ENCODE results near the gene CHST11.
A peak's percentile ranks its signal among the peaks of the same experiment; 100 is the strongest.

Gene CHST11

DNA sequence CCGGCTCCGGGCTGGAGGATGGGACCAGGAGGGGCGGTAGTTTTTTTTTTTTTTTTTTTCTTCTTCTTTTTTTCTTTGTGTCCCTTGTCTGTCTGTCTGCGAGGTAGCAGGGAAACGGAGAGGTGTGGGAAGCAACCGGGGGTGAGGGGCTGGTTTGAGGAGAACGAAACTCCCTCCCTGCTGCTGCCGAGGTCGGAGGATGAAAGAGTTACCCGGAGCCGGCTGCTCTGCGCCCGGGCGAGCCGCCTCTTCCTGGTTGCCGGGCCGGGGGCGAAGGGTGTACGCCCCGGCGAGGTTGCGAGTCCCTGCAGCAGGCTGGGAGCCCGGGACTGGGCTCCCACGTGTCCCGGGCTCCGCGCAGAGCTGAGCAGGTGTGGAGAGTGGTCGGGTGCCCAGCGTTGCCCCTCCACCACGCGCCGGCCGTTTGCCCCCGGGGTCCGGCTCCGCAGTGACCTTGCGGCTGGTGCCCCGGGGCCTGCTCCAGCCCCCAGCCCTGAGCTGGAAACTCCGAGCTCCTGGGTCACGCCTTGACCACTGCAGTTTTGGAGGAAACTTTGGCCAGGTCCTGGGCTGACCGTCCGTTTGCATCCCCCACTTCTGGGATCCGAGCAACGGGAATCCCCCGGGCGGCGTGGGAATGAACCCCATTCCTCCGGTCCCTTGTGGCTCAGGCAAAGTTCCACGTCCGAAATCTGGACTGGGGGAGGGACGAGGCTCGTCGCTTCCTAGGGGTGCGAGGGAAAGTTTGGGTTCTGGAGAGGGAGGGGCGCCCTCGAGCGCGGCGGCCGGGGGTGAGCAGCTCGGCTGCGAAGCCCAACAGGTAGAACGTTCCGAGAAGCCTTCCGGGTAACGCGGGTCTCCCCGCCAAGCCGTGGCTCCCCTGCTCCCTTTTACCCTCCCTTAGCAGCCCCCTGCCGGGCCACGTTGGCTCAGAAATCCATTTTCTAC, 1.3 kb downstream of the CHST11 start:
- peaks cover 34 to 36% of the 10 kb centered on the region in 2 donors for H3K4me1 Mint-ChIP-seq (ENCODE audit: low read depth in 2 of 2)
- peaks cover 38% of the 10 kb centered on the region for H3K36me3 Mint-ChIP-seq (ENCODE audit: insufficient read depth)
- no peaks in the 10 kb centered on the region for H3K9me3 Mint-ChIP-seq
- peak; percentile 37 for ATAC-seq (replicated peaks)
- peak overlapping the region; percentile 91 to 97 for H3K27ac Mint-ChIP-seq
- DNase-seq = peak; percentile 37 to 44 (median 39)
- H3K4me3 Mint-ChIP-seq = peak overlapping the region; percentile 93 to 100
- H3K27me3 Mint-ChIP-seq = no peaks in the 10 kb centered on the region

DNA sequence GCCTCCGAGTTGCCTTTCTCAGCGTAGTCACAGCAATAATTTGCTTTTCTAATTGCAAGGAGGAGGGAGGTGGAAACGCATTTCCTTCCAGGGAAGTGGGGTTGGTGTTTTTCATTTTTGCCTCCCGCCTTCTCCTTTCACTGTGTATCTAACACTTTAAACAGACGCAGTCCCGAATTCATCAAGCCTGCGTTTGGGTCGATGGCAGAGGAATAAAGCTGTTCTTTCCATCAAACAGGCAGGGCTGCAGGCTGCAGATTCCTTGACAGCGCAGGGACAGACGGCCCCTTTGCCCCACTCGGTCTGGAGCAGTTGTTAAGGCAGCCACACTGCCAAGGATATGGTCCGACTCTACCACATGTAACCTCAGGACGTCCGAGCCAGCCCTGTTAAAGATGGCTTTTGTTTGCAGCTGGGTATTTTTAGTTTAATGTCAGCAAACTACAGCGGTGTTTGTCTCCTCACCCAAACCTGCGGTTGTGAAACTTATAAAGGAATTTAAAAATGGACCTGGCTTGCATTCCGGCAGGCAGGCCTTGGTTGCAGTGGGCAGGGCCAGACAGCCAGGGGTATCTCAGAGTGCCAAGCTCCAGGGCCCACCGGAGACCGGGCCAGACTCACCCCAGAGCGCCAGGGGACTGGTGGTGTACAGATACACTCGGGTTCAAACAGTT, 2.1 kb downstream of the CHST11 start:
- Mint-ChIP-seq H3K4me3 (peak overlapping the region; percentile 93 to 100), H3K36me3 (ENCODE audit: insufficient read depth) (peaks cover 38% of the 10 kb centered on the region), H3K27me3 (no peaks in the 10 kb centered on the region), H3K27ac (peak overlapping the region; percentile 91 to 97), H3K4me1 (ENCODE audit: low read depth in 2 of 2) (peaks cover 41 to 43% of the 10 kb centered on the region in 2 donors), H3K9me3 (no peaks in the 10 kb centered on the region)
- ATAC-seq (replicated peaks) (no peak), DNase-seq (no peak)

DNA sequence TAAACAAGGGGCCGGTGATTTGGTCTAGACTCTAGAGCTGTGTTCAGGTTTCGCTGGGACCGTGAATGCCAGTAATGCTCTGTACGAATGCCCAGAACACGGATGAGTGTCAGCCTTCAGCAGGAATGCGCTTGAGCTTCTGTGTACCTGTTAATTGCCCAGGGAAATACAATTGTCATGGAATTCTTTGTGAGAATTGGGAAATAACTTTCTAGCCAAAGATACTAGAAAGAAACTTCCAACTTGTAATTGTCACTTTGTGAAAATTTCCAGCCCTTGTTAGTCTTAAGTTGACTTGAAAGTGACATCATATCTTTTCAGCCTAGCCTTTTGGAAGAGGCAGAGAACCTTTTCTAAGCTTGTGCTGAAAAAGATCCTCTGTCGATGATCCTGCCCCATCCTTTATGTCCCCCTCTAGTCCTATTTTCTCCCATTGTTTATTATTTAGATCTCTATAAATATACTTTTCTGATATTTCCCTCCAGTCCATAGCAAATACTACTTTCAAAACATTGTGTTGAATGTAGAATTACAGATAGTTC, 2.7 kb downstream of the CHST11 start:
- no peaks in the 10 kb centered on the region for H3K27me3 Mint-ChIP-seq
- ATAC-seq (replicated peaks) = no peak
- peaks cover 42% of the 10 kb centered on the region for H3K36me3 Mint-ChIP-seq (ENCODE audit: insufficient read depth)
- peak overlapping the region; percentile 93 to 100 for H3K4me3 Mint-ChIP-seq
- DNase-seq = no peak
- H3K9me3 Mint-ChIP-seq = no peaks in the 10 kb centered on the region
- H3K27ac Mint-ChIP-seq = peak overlapping the region; percentile 91 to 97
- H3K4me1 Mint-ChIP-seq (ENCODE audit: low read depth in 2 of 2) = peaks cover 44 to 46% of the 10 kb centered on the region in 2 donors

DNA sequence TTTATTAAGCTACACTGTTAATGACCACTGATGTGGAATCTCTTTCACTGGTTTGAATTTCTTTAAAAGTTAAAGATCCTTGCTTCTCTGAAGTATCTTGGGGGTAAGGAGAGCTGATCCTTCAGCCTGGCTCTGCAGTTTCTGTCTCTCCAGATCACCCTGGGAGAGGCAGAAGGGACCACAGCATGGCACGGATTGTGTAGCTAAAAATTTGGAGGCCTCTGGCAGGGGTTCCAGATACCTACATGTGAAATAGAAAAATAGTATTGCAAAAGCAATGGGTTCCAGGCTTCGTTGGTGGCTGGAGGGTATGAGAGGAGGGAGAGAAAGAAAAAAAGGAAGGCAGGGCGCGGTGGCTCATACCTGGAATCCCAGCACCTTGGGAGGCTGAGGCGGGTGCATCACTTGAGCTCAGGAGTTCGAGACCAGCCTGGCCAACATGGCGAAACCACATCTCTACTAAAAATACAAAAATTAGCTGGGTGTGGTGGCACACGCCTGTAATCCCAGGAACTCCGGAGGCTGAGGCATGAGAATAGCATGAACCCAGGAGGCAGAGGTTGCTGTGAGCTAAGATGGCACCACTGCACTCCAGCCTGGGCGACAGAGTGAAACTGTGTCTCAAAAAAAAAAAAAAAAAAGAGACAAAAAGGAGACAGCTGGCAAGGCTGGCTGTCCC, 3.4 kb downstream of the CHST11 start:
- ATAC-seq (replicated peaks) = no peak
- H3K9me3 Mint-ChIP-seq = no peaks in the 10 kb centered on the region
- no peak for DNase-seq
- no peaks in the 10 kb centered on the region for H3K27me3 Mint-ChIP-seq
- peaks cover 48 to 53% of the 10 kb centered on the region in 2 donors for H3K4me1 Mint-ChIP-seq (ENCODE audit: low read depth in 2 of 2)
- peak overlapping the region; percentile 93 to 100 for H3K4me3 Mint-ChIP-seq
- H3K36me3 Mint-ChIP-seq (ENCODE audit: insufficient read depth) = peaks cover 44% of the 10 kb centered on the region
- peak overlapping the region; percentile 91 to 97 for H3K27ac Mint-ChIP-seq

DNA sequence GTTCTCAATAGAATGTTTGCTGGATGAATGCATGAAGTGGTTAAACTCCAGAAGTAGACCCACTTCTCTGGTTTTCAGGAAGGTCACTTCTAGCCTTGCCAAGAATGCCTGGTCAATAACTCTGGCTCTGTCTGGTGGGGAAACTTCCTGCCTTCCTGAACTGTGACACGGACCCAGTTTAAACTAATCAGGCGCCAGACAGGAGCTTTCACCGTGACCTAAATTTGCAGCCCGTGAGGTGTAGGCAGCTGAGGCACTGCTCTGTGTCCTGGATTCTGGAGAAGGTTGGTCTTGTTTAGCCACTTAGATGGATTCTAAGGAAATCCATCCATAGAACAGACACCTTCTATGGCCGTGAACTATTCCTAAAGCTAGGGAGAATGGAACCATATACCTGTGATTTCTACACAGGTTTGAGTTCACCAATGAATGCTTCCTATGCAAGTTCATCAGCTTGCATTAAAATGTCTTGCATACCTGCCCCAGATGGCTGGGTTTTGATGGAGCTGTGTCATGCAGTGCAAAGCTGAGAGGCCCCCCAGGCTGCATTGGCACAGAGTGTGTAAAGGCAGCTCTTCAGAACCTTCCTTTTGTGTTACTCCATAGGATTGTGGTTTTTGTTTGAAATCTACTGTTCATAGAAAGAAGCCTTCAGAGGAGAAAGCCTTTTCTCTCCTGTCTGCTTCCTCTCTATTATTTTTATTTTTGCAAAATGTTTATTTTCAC, 4.4 kb downstream of the CHST11 start:
- no peak for DNase-seq
- no peaks in the 10 kb centered on the region for H3K27me3 Mint-ChIP-seq
- H3K27ac Mint-ChIP-seq = peak overlapping the region; percentile 91 to 97
- peak overlapping the region; percentile 93 to 100 for H3K4me3 Mint-ChIP-seq
- H3K36me3 Mint-ChIP-seq (ENCODE audit: insufficient read depth) = peaks cover 43% of the 10 kb centered on the region
- peak; percentile 18 for ATAC-seq (replicated peaks)
- H3K9me3 Mint-ChIP-seq = no peaks in the 10 kb centered on the region
- H3K4me1 Mint-ChIP-seq (ENCODE audit: low read depth in 2 of 2) = peaks cover 45 to 55% of the 10 kb centered on the region in 2 donors

DNA sequence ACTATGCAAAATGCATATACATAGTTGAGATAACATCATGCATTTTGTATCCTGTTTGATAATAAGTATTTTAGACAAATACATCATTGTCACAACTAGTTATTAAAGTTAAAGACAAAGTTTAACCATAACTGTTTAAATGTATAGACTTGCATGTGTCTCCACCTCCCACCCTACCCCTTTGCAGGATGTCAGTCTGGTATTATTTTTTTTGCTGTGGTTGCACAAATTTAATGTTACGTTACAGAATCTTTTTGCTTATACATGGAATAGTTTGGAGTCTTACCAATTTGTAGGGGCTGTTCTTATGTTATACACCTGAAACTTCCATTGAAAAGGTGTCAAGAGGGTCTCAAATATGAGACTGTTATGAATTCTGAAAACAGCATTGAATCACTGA, 5.6 kb downstream of the CHST11 start:
- H3K9me3 Mint-ChIP-seq = no peaks in the 10 kb centered on the region
- peak overlapping the region; percentile 93 to 100 for H3K4me3 Mint-ChIP-seq
- ATAC-seq (replicated peaks) (no peak), DNase-seq (no peak)
- no peaks in the 10 kb centered on the region for H3K27me3 Mint-ChIP-seq
- H3K27ac Mint-ChIP-seq = peak overlapping the region; percentile 89 to 91
- H3K4me1 Mint-ChIP-seq (ENCODE audit: low read depth in 2 of 2) = peaks cover 49 to 61% of the 10 kb centered on the region in 2 donors
- H3K36me3 Mint-ChIP-seq (ENCODE audit: insufficient read depth) = peaks cover 33% of the 10 kb centered on the region

DNA sequence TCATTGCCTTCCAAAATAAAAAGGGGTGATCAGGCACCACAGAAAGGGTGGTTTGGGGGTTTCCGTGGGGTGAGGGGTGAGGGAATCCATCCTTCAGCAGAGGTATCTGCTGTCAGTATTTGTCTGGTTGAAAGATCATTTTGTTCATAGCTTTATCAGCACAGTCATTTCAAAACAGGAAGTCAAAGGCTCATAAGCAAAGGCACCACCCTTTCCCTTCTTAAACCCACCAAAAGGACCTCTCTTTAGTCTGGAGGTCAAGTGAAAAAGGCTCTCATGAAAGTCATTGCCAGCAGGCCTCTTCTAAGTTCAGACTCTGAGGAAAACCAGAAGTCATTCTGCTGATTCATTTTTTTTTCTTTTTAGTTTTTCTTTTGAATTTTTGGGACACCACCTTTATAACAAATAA, 6.2 kb downstream of the CHST11 start:
- DNase-seq (peak in 1 of 3 experiments; percentile 43), ATAC-seq (replicated peaks) (peak; percentile 51)
- Mint-ChIP-seq H3K4me1 (ENCODE audit: low read depth in 2 of 2) (peaks cover 54 to 67% of the 10 kb centered on the region in 2 donors), H3K4me3 (peak overlapping the region; percentile 93 to 100), H3K36me3 (ENCODE audit: insufficient read depth) (peaks cover 28% of the 10 kb centered on the region), H3K27ac (peak overlapping the region; percentile 89 to 91), H3K27me3 (no peaks in the 10 kb centered on the region), H3K9me3 (no peaks in the 10 kb centered on the region)

DNA sequence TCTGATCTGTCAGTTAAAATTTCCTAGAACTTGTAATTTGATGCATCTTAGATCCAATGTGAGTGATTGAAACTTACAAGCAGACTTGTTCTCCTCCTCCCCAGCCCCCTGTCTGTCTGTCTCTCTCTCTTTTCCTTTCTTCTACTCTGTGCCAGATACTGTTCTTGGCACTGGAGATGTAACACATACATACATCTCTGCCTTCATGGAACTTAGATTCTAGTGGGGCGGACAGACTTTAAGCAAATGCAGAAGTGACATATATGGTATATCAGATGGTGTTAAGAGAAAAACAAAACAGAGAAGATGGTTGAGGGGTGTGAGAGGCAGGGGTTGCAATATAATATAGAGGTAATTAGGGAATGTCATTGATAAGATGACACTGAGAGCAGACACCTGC, 6.6 kb downstream of the CHST11 start:
- peaks cover 24% of the 10 kb centered on the region for H3K36me3 Mint-ChIP-seq (ENCODE audit: insufficient read depth)
- H3K27ac Mint-ChIP-seq = peak overlapping the region; percentile 89 to 91
- H3K9me3 Mint-ChIP-seq = no peaks in the 10 kb centered on the region
- DNase-seq (no peak), ATAC-seq (replicated peaks) (no peak)
- H3K27me3 Mint-ChIP-seq = no peaks in the 10 kb centered on the region
- H3K4me1 Mint-ChIP-seq (ENCODE audit: low read depth in 2 of 2) = peaks cover 56 to 70% of the 10 kb centered on the region in 2 donors
- H3K4me3 Mint-ChIP-seq = peak overlapping the region; percentile 93 to 100

DNA sequence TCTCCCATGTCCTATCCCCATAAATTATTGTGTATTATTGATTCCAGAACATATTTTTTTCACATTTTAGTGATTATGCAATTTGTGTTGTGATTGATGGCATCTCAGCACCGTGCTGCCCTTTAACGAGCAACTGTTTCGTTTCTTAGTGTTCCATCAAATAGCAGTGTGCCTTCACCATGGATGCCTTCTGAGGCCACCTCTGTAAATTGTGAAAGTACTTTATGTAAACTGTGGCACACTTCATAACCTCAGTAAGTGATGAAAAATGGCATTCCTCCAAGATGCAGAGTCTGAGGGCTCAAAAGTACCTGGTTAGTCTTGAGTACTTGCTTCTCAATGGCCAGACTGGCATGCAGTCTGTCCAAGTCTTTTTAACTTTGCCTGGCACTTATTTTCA, 8.2 kb downstream of the CHST11 start:
- Mint-ChIP-seq H3K27me3 (no peaks in the 10 kb centered on the region), H3K9me3 (no peaks in the 10 kb centered on the region), H3K27ac (peak overlapping the region; percentile 89 to 91), H3K36me3 (ENCODE audit: insufficient read depth) (peaks cover 16% of the 10 kb centered on the region), H3K4me3 (peak overlapping the region; percentile 41 to 100), H3K4me1 (ENCODE audit: low read depth in 2 of 2) (peaks cover 65 to 69% of the 10 kb centered on the region in 2 donors)
- ATAC-seq (replicated peaks) = no peak
- no peak for DNase-seq

DNA sequence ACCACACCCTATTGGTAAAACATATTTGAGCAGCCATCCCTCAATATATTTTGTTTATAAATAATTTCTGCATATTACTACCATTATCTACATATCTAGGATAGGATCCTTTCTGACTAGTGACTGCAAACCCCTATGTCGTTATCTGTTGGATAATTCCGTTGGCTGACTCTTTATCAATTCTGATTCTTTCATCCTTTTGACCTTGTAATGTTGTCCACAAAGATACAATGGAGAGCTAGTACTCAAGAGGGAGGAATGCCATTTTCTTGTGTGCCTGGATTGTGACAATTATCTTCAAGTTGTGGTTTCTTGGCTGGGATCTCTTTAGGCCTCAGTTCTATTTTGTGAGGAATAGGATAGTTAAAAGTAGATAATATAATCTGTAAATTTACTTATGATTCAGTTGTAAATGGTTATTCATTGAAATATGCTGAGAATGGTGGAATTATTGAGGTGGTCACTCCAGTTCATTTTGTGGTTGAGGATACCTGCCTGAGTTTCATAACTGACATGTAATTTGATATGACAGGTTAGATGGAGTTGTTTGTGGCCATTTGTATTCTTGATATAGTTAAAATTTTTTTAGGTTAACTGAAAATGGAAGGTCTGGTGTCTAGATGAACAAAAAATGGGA, 10.1 kb downstream of the CHST11 start:
- no peaks in the 10 kb centered on the region for H3K9me3 Mint-ChIP-seq
- DNase-seq (no peak), ATAC-seq (replicated peaks) (no peak)
- peak overlapping the region; percentile 89 to 91 for H3K27ac Mint-ChIP-seq
- H3K4me1 Mint-ChIP-seq (ENCODE audit: low read depth in 2 of 2) = peaks cover 71 to 75% of the 10 kb centered on the region in 2 donors
- no peaks in the 10 kb centered on the region for H3K27me3 Mint-ChIP-seq
- H3K36me3 Mint-ChIP-seq (ENCODE audit: insufficient read depth) = peaks cover 11% of the 10 kb centered on the region
- peak overlapping the region; percentile 50 to 70 for H3K4me3 Mint-ChIP-seq

DNA sequence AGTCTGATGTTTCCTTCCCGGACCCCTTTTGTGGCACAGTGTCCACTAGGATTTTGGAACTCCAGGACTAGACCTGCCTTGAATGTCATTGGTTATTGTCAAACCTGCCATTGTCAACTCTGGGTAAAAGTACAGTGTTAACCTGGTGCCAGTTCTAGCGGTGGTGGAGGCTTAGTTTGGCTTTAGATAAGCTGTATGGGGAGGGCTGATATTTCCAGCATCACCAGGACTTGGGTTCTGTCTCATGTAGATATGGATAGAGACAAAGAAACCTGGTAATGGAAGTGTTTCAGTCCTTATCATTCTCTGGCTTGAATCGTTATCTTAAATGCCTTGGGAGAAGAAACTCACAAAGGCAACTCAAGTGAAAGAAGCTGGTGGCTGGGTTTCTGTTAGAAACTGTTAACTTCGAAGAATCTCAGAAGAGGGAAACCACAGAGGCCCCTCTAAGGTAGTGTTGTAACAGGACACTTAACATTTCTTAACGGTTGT, 10.6 kb downstream of the CHST11 start:
- Mint-ChIP-seq H3K9me3 (no peaks in the 10 kb centered on the region), H3K27ac (peak overlapping the region; percentile 89 to 91), H3K36me3 (ENCODE audit: insufficient read depth) (peaks cover 9% of the 10 kb centered on the region), H3K4me3 (peak overlapping the region; percentile 50 to 70), H3K27me3 (no peaks in the 10 kb centered on the region), H3K4me1 (ENCODE audit: low read depth in 2 of 2) (peaks cover 71 to 77% of the 10 kb centered on the region in 2 donors)
- ATAC-seq (replicated peaks) (peak; percentile 20), DNase-seq (no peak)

DNA sequence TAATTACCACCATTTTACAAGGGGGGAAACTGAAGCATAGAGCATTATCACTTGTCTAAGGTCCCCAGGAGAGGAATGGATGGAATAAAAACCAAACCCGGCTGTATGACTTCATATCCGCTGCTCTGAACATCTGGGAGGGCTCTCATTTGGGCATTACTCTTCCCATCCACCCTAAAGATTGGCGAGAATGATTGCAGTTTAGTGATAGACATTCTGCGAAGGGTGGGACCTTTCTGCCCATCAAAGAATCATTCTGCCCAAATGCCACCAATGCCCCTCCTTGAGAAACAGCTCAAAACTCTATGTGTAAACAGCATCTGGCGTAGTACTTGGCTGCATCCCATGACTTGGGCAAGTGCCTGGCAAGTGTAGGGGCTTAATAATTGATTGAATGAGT, 11.6 kb downstream of the CHST11 start:
- H3K4me1 Mint-ChIP-seq (ENCODE audit: low read depth in 2 of 2) = peaks cover 75 to 78% of the 10 kb centered on the region in 2 donors
- peak overlapping the region in 1 of 2 donors; percentile 70 for H3K4me3 Mint-ChIP-seq
- H3K27me3 Mint-ChIP-seq = no peaks in the 10 kb centered on the region
- ATAC-seq (replicated peaks) (no peak), DNase-seq (no peak)
- peak overlapping the region in 1 of 2 donors; percentile 89 for H3K27ac Mint-ChIP-seq
- H3K9me3 Mint-ChIP-seq = no peaks in the 10 kb centered on the region
- H3K36me3 Mint-ChIP-seq (ENCODE audit: insufficient read depth) = peaks cover 13% of the 10 kb centered on the region

Measured in effector memory CD8-positive, alpha-beta T cell (primary cell).